HepG2 (cell line): ENCODE results near the gene ZCCHC3. TPM values are rescaled to one million over a fixed set of nuclear protein-coding genes. Genes with fewer than 3 reads are reported as not detected.

Source experiments
- DMTF1 ChIP-seq: sonication (generic); formaldehyde crosslinking; IDR thresholded peaks from 2 replicates; pipeline ENCODE4 v1.4.0; 2020; ENCODE audit warnings: mild to moderate bottlenecking, missing genetic modification reagents
- EED ChIP-seq: sonication (generic); formaldehyde crosslinking; IDR thresholded peaks from 2 replicates; pipeline ENCODE4 v1.5.0; 2020; ENCODE audit warnings: mild to moderate bottlenecking, missing genetic modification reagents
- HDAC2 ChIP-seq: sonication (generic); formaldehyde crosslinking; IDR thresholded peaks from 2 replicates; pipeline ENCODE4 v1.4.0; 2020; ENCODE audit warnings: missing genetic modification reagents
- NBN ChIP-seq: fragments of 450-650 bp; conservative IDR thresholded peaks from 2 replicates; pipeline ENCODE4 v1.6.1; 2017
- POLR2G ChIP-seq: fragments of 200-400 bp; formaldehyde crosslinking; IDR thresholded peaks from 2 replicates; pipeline ENCODE4 v1.6.1; 2018; ENCODE audit warnings: mild to moderate bottlenecking, low read depth, low read length, moderate library complexity
- RBAK ChIP-seq: sonication (generic); formaldehyde crosslinking; IDR thresholded peaks from 2 replicates; pipeline ENCODE4 v1.5.1; 2020; ENCODE audit warnings: mild to moderate bottlenecking, missing genetic modification reagents
- SNAPC2 ChIP-seq: sonication (generic); formaldehyde crosslinking; IDR thresholded peaks from 2 replicates; pipeline ENCODE4 v1.8.1; 2022; ENCODE audit warnings: mild to moderate bottlenecking, missing genetic modification reagents
- TBX3 ChIP-seq: fragments of 450-650 bp; IDR thresholded peaks from 2 replicates; pipeline ENCODE4 v1.6.1; 2017; ENCODE audit warnings: antibody characterized with exemption, mild to moderate bottlenecking, inconsistent platforms, borderline replicate concordance
- TRAFD1 ChIP-seq: sonication (generic); formaldehyde crosslinking; IDR thresholded peaks from 2 replicates; pipeline ENCODE4 v1.5.1; 2020; ENCODE audit warnings: missing genetic modification reagents, mild to moderate bottlenecking, borderline replicate concordance
- ZNF407 ChIP-seq: sonication (generic); formaldehyde crosslinking; IDR thresholded peaks from one replicate; pipeline ENCODE4 v1.5.1; 2020; ENCODE audit warnings: mild to moderate bottlenecking, missing genetic modification reagents; ENCODE audit errors: not compliant biosample characterization
- ZNF512 ChIP-seq: sonication (generic); formaldehyde crosslinking; IDR thresholded peaks from 2 replicates; pipeline ENCODE4 v1.4.0; 2020; ENCODE audit warnings: mild to moderate bottlenecking, missing genetic modification reagents
- ZNF597 ChIP-seq: sonication (generic); formaldehyde crosslinking; IDR thresholded peaks from 2 replicates; pipeline ENCODE4 v1.5.0; 2020; ENCODE audit warnings: missing genetic modification reagents
- polyA plus RNA-seq, 8 experiments: library from polyadenylated mRNA; depleted of rRNA in 3 of 8; stranded (reverse) in 7 of 8; unstranded in 1 of 8; fragments of >200 nt; fragmentation: Illumina TruSeq in 4 of 8; extraction: Trizol in 4 of 8; gene quantifications; 2 replicates each; pipeline versions ENCODE4 v1.2.1 to v1.2.3, GENCODE V29; 2011 to 2016; ENCODE audit warnings: low read depth in 4 of 8, missing spikeins in 1 of 8, mixed read lengths in 1 of 8; ENCODE audit not compliant: insufficient read depth in 1 of 8
- total RNA-seq, 5 experiments: library from RNA; depleted of rRNA; stranded (reverse); fragments of >200 nt; fragmentation: Illumina TruSeq; extraction: Trizol; gene quantifications; 2 replicates each; pipeline ENCODE4 v1.2.3, GENCODE V29; 2016; ENCODE audit warnings: low read depth in 1 of 5

ZCCHC3 gene
- total and polyA plus RNA-seq, 2 of the 13 experiments (the other 11 are each of a cell fraction or from before 2014, with no cell fraction given): 46.6 to 63.0 TPM

GRCh38 chr20:346640-347316 is 49.4 kb downstream of the ZCCHC3 start, which contains the start of gene NRSN2 (continued):
- TF ChIP-seq DMTF1 (CRISPR knock-in tag) (no peak; the same call in 1 of the 2 replicates), ZNF407 (CRISPR knock-in tag) (no peak), TBX3 (no peak), HDAC2 (no peak), RBAK (CRISPR knock-in tag) (no peak), ZNF597 (no peak), EED (CRISPR knock-in tag) (0 out of 2 replicates have a peak, but pooled peaks have one; percentile 8), POLR2G (peak; percentile 49), ZNF512 (CRISPR knock-in tag) (no peak; the same call in 1 of the 2 replicates), NBN (no peak), SNAPC2 (CRISPR knock-in tag) (0 out of 2 replicates have a peak, but pooled peaks have one; percentile 60), TRAFD1 (CRISPR knock-in tag) (no peak)
